Measurements from ENCODE around the gene GALNS.
"Not testable (repeated sequence)": the region's sequence is repeated elsewhere in the genome, so short reads cannot be mapped to it uniquely, and the experiment has no call there.

GALNS gene

GRCh38 chr16:88897696-88898425 is 41.1 kb upstream of the GALNS start:
- Histone ChIP-seq H3K36me3 (ENCODE audit: insufficient read depth, low read length) (no peaks in the 10 kb centered on the region), H3K27ac (ENCODE audit: low read depth, low read length) (no peak overlapping the region), H3K4me1 (ENCODE audit: control insufficient read depth, insufficient read depth, low read length, unreplicated experiment) (no peaks in the 10 kb centered on the region), H2AFZ (ENCODE audit: low read length, unreplicated experiment) (no peak overlapping the region), H3K27me3 (ENCODE audit: insufficient read depth, low read length) (no peaks in the 10 kb centered on the region), H3K4me3 (ENCODE audit: low read depth, low read length) (no peak overlapping the region), H3K79me2 (ENCODE audit: control insufficient read depth, insufficient read depth, low read length, unreplicated experiment) (no peaks in the 10 kb centered on the region)

- H3K79me2 ChIP-seq (ENCODE audit: control insufficient read depth, insufficient read depth, low read length, unreplicated experiment), result no peaks in the 10 kb centered on the region
- H3K4me1 ChIP-seq (ENCODE audit: control insufficient read depth, insufficient read depth, low read length, unreplicated experiment), result no peaks in the 10 kb centered on the region
- H3K4me3 ChIP-seq (ENCODE audit: low read depth, low read length), result no peak overlapping the region
- no peaks in the 10 kb centered on the region for H3K27me3 ChIP-seq (ENCODE audit: insufficient read depth, low read length)
- H2AFZ ChIP-seq (ENCODE audit: low read length, unreplicated experiment), result no peak overlapping the region
- no peaks in the 10 kb centered on the region for H3K36me3 ChIP-seq (ENCODE audit: insufficient read depth, low read length)
- H3K27ac ChIP-seq (ENCODE audit: low read depth, low read length), result no peak overlapping the region
Observed at GRCh38 chr16:88896238-88897070, 39.7 kb upstream of the GALNS start.

- Histone ChIP-seq H3K79me2 (ENCODE audit: control insufficient read depth, insufficient read depth, low read length, unreplicated experiment) (no peaks in the 10 kb centered on the region), H3K4me3 (ENCODE audit: low read depth, low read length) (no peak overlapping the region), H3K27ac (ENCODE audit: low read depth, low read length) (no peak overlapping the region), H3K27me3 (ENCODE audit: insufficient read depth, low read length) (no peaks in the 10 kb centered on the region), H3K4me1 (ENCODE audit: control insufficient read depth, insufficient read depth, low read length, unreplicated experiment) (no peaks in the 10 kb centered on the region), H2AFZ (ENCODE audit: low read length, unreplicated experiment) (no peak overlapping the region), H3K36me3 (ENCODE audit: insufficient read depth, low read length) (no peaks in the 10 kb centered on the region)
Observed at GRCh38 chr16:88895335-88895734, 38.6 kb upstream of the GALNS start.

GRCh38 chr16:88894681-88895300 is 38.0 kb upstream of the GALNS start:
- no peak overlapping the region for H3K27ac ChIP-seq (ENCODE audit: low read depth, low read length)
- H3K79me2 ChIP-seq (ENCODE audit: control insufficient read depth, insufficient read depth, low read length, unreplicated experiment), result no peaks in the 10 kb centered on the region
- H3K27me3 ChIP-seq (ENCODE audit: insufficient read depth, low read length), result no peaks in the 10 kb centered on the region
- no peak overlapping the region for H2AFZ ChIP-seq (ENCODE audit: low read length, unreplicated experiment)
- no peaks in the 10 kb centered on the region for H3K4me1 ChIP-seq (ENCODE audit: control insufficient read depth, insufficient read depth, low read length, unreplicated experiment)
- H3K4me3 ChIP-seq (ENCODE audit: low read depth, low read length), result no peak overlapping the region
- no peaks in the 10 kb centered on the region for H3K36me3 ChIP-seq (ENCODE audit: insufficient read depth, low read length)

- not testable (repeated sequence) for H3K27ac ChIP-seq (ENCODE audit: low read depth, low read length); H3K4me3 ChIP-seq (ENCODE audit: low read depth, low read length); H2AFZ ChIP-seq (ENCODE audit: low read length, unreplicated experiment); H3K4me1 ChIP-seq (ENCODE audit: control insufficient read depth, insufficient read depth, low read length, unreplicated experiment); H3K36me3 ChIP-seq (ENCODE audit: insufficient read depth, low read length); H3K79me2 ChIP-seq (ENCODE audit: control insufficient read depth, insufficient read depth, low read length, unreplicated experiment); H3K27me3 ChIP-seq (ENCODE audit: insufficient read depth, low read length)
Observed at GRCh38 chr16:88894266-88894665, 37.5 kb upstream of the GALNS start.

- H3K4me1 ChIP-seq (ENCODE audit: control insufficient read depth, insufficient read depth, low read length, unreplicated experiment), result no peaks in the 10 kb centered on the region
- no peak overlapping the region for H3K27ac ChIP-seq (ENCODE audit: low read depth, low read length)
- H3K4me3 ChIP-seq (ENCODE audit: low read depth, low read length), result no peak overlapping the region
- no peak overlapping the region for H2AFZ ChIP-seq (ENCODE audit: low read length, unreplicated experiment)
- H3K79me2 ChIP-seq (ENCODE audit: control insufficient read depth, insufficient read depth, low read length, unreplicated experiment), result no peaks in the 10 kb centered on the region
- no peaks in the 10 kb centered on the region for H3K36me3 ChIP-seq (ENCODE audit: insufficient read depth, low read length)
- H3K27me3 ChIP-seq (ENCODE audit: insufficient read depth, low read length), result no peaks in the 10 kb centered on the region
Observed at GRCh38 chr16:88893127-88893968, 36.6 kb upstream of the GALNS start.

- no peaks in the 10 kb centered on the region for H3K4me1 ChIP-seq (ENCODE audit: control insufficient read depth, insufficient read depth, low read length, unreplicated experiment)
- H3K4me3 ChIP-seq (ENCODE audit: low read depth, low read length), result no peak overlapping the region
- H3K79me2 ChIP-seq (ENCODE audit: control insufficient read depth, insufficient read depth, low read length, unreplicated experiment), result no peaks in the 10 kb centered on the region
- H3K27ac ChIP-seq (ENCODE audit: low read depth, low read length), result no peak overlapping the region
- no peaks in the 10 kb centered on the region for H3K27me3 ChIP-seq (ENCODE audit: insufficient read depth, low read length)
- H3K36me3 ChIP-seq (ENCODE audit: insufficient read depth, low read length), result no peaks in the 10 kb centered on the region
- no peak overlapping the region for H2AFZ ChIP-seq (ENCODE audit: low read length, unreplicated experiment)
Observed at GRCh38 chr16:88892065-88892464, 35.3 kb upstream of the GALNS start.

GRCh38 chr16:88891083-88891482 is 34.3 kb upstream of the GALNS start:
- no peaks in the 10 kb centered on the region for H3K79me2 ChIP-seq (ENCODE audit: control insufficient read depth, insufficient read depth, low read length, unreplicated experiment)
- H3K4me1 ChIP-seq (ENCODE audit: control insufficient read depth, insufficient read depth, low read length, unreplicated experiment), result no peaks in the 10 kb centered on the region
- no peaks in the 10 kb centered on the region for H3K36me3 ChIP-seq (ENCODE audit: insufficient read depth, low read length)
- H2AFZ ChIP-seq (ENCODE audit: low read length, unreplicated experiment), result no peak overlapping the region
- H3K4me3 ChIP-seq (ENCODE audit: low read depth, low read length), result no peak overlapping the region
- H3K27me3 ChIP-seq (ENCODE audit: insufficient read depth, low read length), result no peaks in the 10 kb centered on the region
- H3K27ac ChIP-seq (ENCODE audit: low read depth, low read length), result no peak overlapping the region

- H2AFZ ChIP-seq (ENCODE audit: low read length, unreplicated experiment); H3K4me3 ChIP-seq (ENCODE audit: low read depth, low read length); H3K4me1 ChIP-seq (ENCODE audit: control insufficient read depth, insufficient read depth, low read length, unreplicated experiment); H3K27me3 ChIP-seq (ENCODE audit: insufficient read depth, low read length); H3K36me3 ChIP-seq (ENCODE audit: insufficient read depth, low read length); H3K79me2 ChIP-seq (ENCODE audit: control insufficient read depth, insufficient read depth, low read length, unreplicated experiment); H3K27ac ChIP-seq (ENCODE audit: low read depth, low read length): not testable (repeated sequence)
Observed at GRCh38 chr16:88889702-88890352, 33.1 kb upstream of the GALNS start.

Measured in ACC112 (cell line).